Fibroblast of villous mesenchyme (primary cell): Measurements from ENCODE around the gene INTS15. TPM values are rescaled to one million over a fixed set of nuclear protein-coding genes. Genes with fewer than 3 reads are reported as not detected.

Experiments used
- DNase-seq: peaks from one replicate; pipeline ENCODE4 v3.0.0-alpha.2; 2010; ENCODE audit warnings: low read depth
- H3K4me3 ChIP-seq: 2 replicates; pipeline ENCODE4 v1.5.1; 2011; ENCODE audit warnings: low read depth, mild to moderate bottlenecking, low read length
- CTCF ChIP-seq: IDR thresholded peaks from 2 replicates; pipeline ENCODE4 v1.5.1; 2012; ENCODE audit warnings: low read depth, mild to moderate bottlenecking, low read length; ENCODE audit not compliant: insufficient read depth
- total RNA-seq: library from RNA; depleted of rRNA; stranded (reverse); fragments of >200 nt; gene quantifications from 2 replicates; pipeline ENCODE4 v1.2.3, GENCODE V29; 2012

The INTS15 gene
- total RNA-seq, 1 donor, result 16.4 TPM

- TF ChIP-seq CTCF, result no peak
- no peak for DNase-seq
- no peak overlapping the region for H3K4me3 ChIP-seq
Observed at GRCh38 chr7:6643915-6644625, 54.2 kb downstream of the INTS15 start.

GRCh38 chr7:6644728-6645127, 54.9 kb downstream of the INTS15 start:
- DNase-seq, result no peak
- TF ChIP-seq CTCF, result no peak
- H3K4me3 ChIP-seq, result no peak overlapping the region

GRCh38 chr7:6646465-6646864, 56.6 kb downstream of the INTS15 start:
- DNase-seq, result no peak
- no peak for TF ChIP-seq CTCF
- no peak overlapping the region for H3K4me3 ChIP-seq

- TF ChIP-seq CTCF, result no peak
- no peak for DNase-seq
- H3K4me3 ChIP-seq, result no peak overlapping the region
Observed at GRCh38 chr7:6647080-6647479, 57.3 kb downstream of the INTS15 start.

GRCh38 chr7:6647541-6647940, 57.7 kb downstream of the INTS15 start:
- no peak for TF ChIP-seq CTCF
- no peak for DNase-seq
- no peak overlapping the region for H3K4me3 ChIP-seq

- DNase-seq, result no peak
- TF ChIP-seq CTCF, result no peak
- H3K4me3 ChIP-seq, result no peak overlapping the region
Observed at GRCh38 chr7:6648066-6648814, 58.4 kb downstream of the INTS15 start.
